Prostate gland (tissue), 2 donors: Measurements from ENCODE around the gene ITGB8.

Source experiments
- CTCF ChIP-seq, 4 experiments: fragments of 200-600 bp in 2 of 4; fragments of 450-650 bp in 2 of 4; sonication (generic) in 2 of 4; IDR thresholded peaks; 1 replicate in 3 of 4; 2 replicates in 1 of 4; pipeline ENCODE4 v1.5.1; 2016 to 2019; ENCODE audit warnings: antibody characterized with exemption in 4 of 4, mild to moderate bottlenecking in 2 of 4, moderate library complexity in 2 of 4
- POLR2A ChIP-seq: fragments of 450-650 bp; IDR thresholded peaks from one replicate; pipeline ENCODE4 v1.6.1; 2016; ENCODE audit warnings: antibody characterized with exemption, mild to moderate bottlenecking

DNA sequence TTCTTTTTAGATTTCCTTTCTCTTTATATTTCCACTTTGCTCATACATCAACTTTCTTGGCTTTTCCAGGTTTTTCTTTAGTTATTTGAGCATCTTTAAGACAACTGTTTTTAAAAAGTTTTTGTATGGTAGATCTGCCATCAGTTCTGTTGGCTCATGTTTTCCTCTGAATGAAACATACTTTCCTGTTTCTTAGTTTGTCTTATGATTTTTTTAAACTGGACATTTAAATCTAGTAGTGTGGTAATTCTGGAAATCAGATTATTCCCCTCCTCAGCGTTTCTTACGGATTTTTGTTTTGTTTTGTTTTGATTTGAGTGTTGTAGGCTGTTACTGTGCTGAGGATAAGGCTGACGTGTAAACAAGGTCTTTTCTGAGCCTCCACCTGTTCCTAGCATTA, 33.8 kb upstream of the ITGB8 start:
- TF ChIP-seq CTCF (IDR thresholded peaks at IDR 0.05), result no peak
- no peak for TF ChIP-seq POLR2A
